GM12892 (cell line): ENCODE data around the gene PCSK5.

Experiments used
- DNase-seq: peaks from one replicate; pipeline ENCODE4 v3.0.0; 2011; ENCODE audit not compliant: insufficient read length
- FAIRE-seq: peaks from 2 replicates; lab custom pipeline; 2011; peaks lifted over from hg19 to GRCh38; lab: Jason Lieb, UNC
- POLR2A ChIP-seq: IDR thresholded peaks from 2 replicates; pipeline ENCODE4 v1.6.1; 2011; ENCODE audit warnings: low read depth, low read length, control low read depth
- POLR2AphosphoS5 ChIP-seq: IDR thresholded peaks from 2 replicates; pipeline ENCODE4 v1.6.1; 2011; ENCODE audit warnings: low read depth, low read length, control low read depth
- TAF1 ChIP-seq: IDR thresholded peaks from 2 replicates; pipeline ENCODE4 v1.6.1; 2011; ENCODE audit warnings: low read depth, mild to moderate bottlenecking, control low read depth, low read length, borderline replicate concordance

Gene PCSK5

DNA sequence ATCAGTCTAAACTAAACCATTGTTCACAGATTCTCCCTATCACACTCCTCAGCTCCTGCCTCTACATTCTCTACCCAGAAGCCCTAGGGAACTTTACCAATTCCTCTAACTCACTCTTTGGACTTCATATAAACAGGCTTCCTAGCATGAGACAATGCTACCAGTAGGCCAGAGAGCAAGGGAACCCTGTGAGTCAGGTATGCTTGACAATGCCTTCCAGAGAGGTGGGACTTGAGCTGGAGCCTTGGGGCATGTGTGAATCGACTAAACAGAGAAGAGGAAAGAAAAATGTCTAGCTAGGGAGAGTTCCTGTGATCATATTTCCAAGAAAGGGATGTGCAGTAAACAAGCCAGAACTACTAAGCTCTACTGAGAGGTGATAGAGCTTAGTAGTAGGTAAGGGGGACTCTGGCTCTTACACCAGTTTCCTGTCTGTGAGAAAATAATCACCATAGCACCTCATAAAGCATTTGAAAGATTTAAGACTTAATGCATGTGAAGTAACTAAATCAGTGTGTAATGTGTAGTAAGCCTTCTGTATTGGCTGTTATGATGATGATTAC is 510.1 kb downstream of the PCSK5 start:
- no peak for TF ChIP-seq POLR2A
- no peak for TF ChIP-seq TAF1
- FAIRE-seq (no peak), DNase-seq (no peak)

DNA sequence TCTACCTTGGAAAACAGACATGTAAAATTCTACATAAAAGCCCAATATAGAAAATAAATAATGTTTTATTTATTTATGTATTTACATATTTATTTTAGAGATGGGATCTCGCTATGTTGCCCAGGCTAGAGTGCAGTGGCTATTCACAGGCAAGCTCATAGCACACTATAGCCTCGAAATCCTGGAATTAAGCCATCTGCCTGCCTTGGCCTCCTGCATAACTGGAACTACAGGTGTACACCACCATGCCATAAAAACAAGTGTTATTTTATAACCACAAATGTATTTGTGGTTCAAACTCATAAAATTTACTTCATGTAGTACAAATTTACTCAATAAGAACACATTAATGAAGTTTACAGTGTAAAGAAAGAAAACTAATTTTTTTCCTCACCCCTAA is 510.7 kb downstream of the PCSK5 start:
- FAIRE-seq, result no peak
- no peak for DNase-seq
- TF ChIP-seq POLR2A, result no peak
- no peak for TF ChIP-seq POLR2AphosphoS5
- TF ChIP-seq TAF1, result no peak

DNA sequence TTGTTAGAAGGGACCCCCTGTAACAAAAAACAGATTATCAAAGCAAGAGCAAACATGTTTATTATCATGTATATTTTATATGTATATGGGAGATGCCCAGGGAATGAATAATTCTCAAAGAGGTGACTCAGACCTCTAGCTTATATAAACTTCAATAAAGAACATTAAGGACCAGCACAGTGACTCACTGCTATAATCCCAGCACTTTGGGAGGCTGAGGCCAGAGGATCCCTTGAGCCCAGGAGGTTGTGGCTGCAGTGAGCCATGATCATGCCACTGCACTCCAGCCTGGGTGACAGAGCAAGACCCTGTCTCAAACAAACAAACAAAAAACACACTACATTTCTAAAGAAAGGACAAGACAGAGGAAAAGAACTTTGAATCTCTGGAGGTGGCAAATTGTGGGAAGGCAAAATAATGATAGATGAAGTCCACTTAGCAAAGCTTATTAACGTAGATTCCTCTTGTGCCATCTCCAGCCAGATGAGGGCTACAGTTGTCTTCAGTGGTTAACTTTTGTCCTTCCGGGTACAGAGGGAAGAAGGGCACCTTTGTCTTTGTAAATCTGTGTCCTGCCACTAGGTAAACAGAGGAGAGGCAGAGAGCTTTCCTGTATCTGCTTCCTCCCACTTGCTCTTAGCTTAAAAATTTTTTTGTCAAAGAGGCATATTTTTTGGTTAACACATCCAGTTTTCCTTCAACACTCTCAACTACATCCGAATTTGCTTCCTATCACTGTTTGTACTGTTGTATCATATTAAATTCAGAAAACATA is 511.3 kb downstream of the PCSK5 start:
- no peak for TF ChIP-seq POLR2AphosphoS5
- TF ChIP-seq TAF1, result no peak
- TF ChIP-seq POLR2A, result no peak
- DNase-seq (no peak), FAIRE-seq (no peak)

DNA sequence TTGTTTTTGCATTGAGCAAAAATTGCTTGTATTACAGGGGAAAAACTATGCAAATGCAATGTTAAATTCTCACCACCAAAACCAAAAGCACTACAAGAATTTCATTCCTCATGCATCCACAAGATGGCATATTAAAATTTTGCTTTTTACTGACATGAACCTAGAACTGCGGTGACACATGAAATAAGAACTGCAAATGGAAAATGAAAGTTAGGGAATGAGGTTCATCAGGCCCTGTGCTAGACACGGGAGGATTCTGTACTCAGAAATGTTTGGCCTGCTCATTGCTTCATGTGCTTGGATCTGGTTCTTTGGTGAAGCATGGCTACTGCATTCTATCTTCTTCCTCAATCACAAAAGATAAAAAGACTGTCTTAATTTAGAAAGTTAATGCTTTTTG is 512.9 kb downstream of the PCSK5 start:
- peak; percentile 14 for DNase-seq
- no peak for TF ChIP-seq TAF1
- no peak for TF ChIP-seq POLR2AphosphoS5
- TF ChIP-seq POLR2A, result no peak
- peak; percentile 92 for FAIRE-seq

DNA sequence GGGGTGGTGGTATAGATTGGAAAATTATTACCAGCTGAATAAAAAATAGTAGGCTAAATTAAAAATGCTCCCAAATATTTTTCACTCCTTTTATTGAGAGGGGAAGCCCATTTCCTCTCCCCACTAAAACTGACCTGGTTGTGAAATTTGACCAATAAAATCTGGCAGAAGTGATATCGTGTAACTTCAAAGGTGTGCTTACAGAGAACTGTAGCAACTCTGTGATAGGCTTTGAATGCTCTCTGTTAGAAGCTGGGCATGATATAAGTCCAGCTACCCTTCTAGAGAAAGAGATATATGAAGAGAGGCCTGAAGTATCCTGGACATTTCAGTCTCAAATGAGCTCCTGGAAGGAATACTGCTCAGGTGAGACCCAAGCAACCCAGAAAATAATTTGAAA is 513.9 kb downstream of the PCSK5 start:
- DNase-seq, result no peak
- peak; percentile 24 for FAIRE-seq
- TF ChIP-seq POLR2AphosphoS5 (no peak), TAF1 (no peak), POLR2A (no peak)

DNA sequence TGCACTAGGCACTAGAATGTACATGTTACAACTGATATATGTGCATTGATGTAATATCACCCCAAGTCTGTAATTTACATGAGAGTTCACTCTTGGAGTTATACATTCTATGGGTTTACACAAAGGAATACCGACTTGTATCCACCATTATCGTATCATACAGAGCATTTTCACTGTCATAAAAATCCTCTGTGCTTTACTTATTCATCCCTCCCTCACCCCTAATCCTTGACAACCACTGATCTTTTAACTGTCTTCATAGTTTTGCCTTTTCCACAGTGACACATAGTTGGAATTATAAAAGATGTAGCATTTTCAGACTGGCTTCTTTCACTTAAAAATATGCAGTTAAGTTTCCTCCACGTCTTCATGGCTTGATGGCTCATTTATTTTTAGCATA is 514.9 kb downstream of the PCSK5 start:
- TF ChIP-seq POLR2A, result no peak
- FAIRE-seq, result peak; percentile 48
- no peak for DNase-seq

DNA sequence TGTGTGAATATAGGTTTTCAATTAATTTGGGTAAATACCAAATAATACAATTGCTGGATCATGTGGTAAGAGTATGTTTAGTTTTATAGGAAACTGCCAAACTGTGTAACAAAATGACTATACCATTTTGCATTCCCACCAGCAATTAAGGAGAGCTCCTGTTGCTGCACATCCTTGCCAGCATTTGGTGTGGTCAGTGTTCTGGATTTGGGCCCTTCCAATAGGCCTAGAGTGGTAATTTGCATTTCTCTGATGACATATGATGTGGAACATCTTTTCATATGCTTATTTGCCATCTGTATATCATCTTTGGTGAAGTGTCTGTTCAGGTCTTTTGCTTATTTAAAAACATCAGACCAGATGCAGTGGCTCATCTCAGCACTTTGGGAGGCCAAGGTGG is 515.4 kb downstream of the PCSK5 start:
- DNase-seq, result no peak
- TF ChIP-seq POLR2A (no peak), TAF1 (no peak), POLR2AphosphoS5 (no peak)
- FAIRE-seq, result no peak
